Activated T-cell treated with anti-CD3 and anti-CD28 coated beads, Interleukin-2, amount 50 U/mL, for 1 hour (primary cell): ENCODE measurements around the gene C10orf95.

Experiments used
- DNase-seq: peaks from one replicate; pipeline ENCODE4 v3.0.0-alpha.2; 2020

The C10orf95 gene

GRCh38 chr10:102413806-102414561 is 37.4 kb downstream of the C10orf95 start:
- no peak for DNase-seq

- DNase-seq: no peak
These were observed 38.2 kb downstream of the C10orf95 start for GRCh38 chr10:102413053-102413705.

- no peak for DNase-seq
These were observed 39.0 kb downstream of the C10orf95 start for GRCh38 chr10:102412293-102412692.

- no peak for DNase-seq
These were observed 39.7 kb downstream of the C10orf95 start for GRCh38 chr10:102411341-102412255.

- DNase-seq: peak; percentile 71
These were observed 40.8 kb downstream of the C10orf95 start for GRCh38 chr10:102410429-102411073.

GRCh38 chr10:102409604-102410428 is 41.5 kb downstream of the C10orf95 start:
- DNase-seq: peak; percentile 27

- DNase-seq: peak; percentile 78
These were observed 42.4 kb downstream of the C10orf95 start for GRCh38 chr10:102408728-102409603.

GRCh38 chr10:102408131-102408727 is 43.1 kb downstream of the C10orf95 start:
- DNase-seq: peak; percentile 40

GRCh38 chr10:102407425-102408130 is 43.8 kb downstream of the C10orf95 start:
- peak; percentile 28 for DNase-seq

GRCh38 chr10:102406815-102407214 is 44.5 kb downstream of the C10orf95 start:
- DNase-seq: peak; percentile 28

GRCh38 chr10:102405632-102406031 is 45.7 kb downstream of the C10orf95 start:
- peak; percentile 52 for DNase-seq

- DNase-seq: peak; percentile 54
These were observed 46.2 kb downstream of the C10orf95 start for GRCh38 chr10:102405108-102405571.

- peak; percentile 50 for DNase-seq
These were observed 46.8 kb downstream of the C10orf95 start for GRCh38 chr10:102404361-102405107.

GRCh38 chr10:102403115-102403514 is 48.2 kb downstream of the C10orf95 start:
- peak; percentile 43 for DNase-seq

- peak; percentile 39 for DNase-seq
These were observed 48.8 kb downstream of the C10orf95 start for GRCh38 chr10:102402512-102402896.

- DNase-seq: peak; percentile 39
These were observed 49.4 kb downstream of the C10orf95 start for GRCh38 chr10:102401735-102402511.

GRCh38 chr10:102401342-102401654 is 50.0 kb downstream of the C10orf95 start:
- DNase-seq: no peak
